Measurements from ENCODE around the gene RASA4B. TPM values are rescaled to one million over a fixed set of nuclear protein-coding genes. Genes with fewer than 3 reads are reported as not detected.
A peak's percentile ranks its signal among the peaks of the same experiment; 100 is the strongest.

RASA4B gene
- total and polyA plus RNA-seq, 2 of the 4 experiments (the other 2 are of a cell fraction): 1.8 to 7.7 TPM

DNA sequence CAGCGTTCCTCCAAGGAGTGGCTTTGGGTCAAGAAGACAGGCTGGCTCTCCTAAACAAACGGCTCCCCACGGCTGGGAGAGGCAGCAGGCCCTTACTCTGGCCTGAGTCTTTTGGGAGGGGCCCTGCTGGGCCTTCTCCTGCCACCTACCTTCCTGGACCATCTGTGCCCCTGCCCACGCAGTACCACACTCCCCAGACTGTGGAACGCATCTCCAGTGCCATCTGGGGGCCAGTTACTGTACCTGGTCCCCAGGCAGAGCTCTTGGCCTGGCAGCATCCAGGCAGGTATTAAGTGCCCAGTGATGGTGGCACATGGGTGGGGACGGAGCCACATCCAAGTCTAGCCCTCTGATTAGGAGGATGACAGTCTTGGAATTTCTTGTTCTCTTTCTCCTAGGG is 67.3 kb downstream of the RASA4B start:
- BruUV-seq (replicated peaks): no TSS peak
- TF ChIP-seq NFE2L2 (IDR thresholded peaks at IDR 0.05; ENCODE audit: low read depth, low read length): no peak
- TF ChIP-seq RCOR1 (IDR thresholded peaks at IDR 0.05; ENCODE audit: insufficient replicate concordance, low read length): no peak
- no peak for TF ChIP-seq RAD21 (IDR thresholded peaks at IDR 0.05; ENCODE audit: low read length)
- no peak for TF ChIP-seq CEBPB (IDR thresholded peaks at IDR 0.05; ENCODE audit: low read depth, low read length)
- TF ChIP-seq MAZ (IDR thresholded peaks at IDR 0.05; ENCODE audit: borderline replicate concordance, low read depth, low read length): no peak
- TF ChIP-seq, protein P1, sequence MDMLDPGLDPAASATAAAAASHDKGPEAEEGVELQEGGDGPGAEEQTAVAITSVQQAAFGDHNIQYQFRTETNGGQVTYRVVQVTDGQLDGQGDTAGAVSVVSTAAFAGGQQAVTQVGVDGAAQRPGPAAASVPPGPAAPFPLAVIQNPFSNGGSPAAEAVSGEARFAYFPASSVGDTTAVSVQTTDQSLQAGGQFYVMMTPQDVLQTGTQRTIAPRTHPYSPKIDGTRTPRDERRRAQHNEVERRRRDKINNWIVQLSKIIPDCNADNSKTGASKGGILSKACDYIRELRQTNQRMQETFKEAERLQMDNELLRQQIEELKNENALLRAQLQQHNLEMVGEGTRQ (IDR thresholded peaks at IDR 0.05; ENCODE audit: low read depth, low read length): no peak
- TF ChIP-seq SMC3 (IDR thresholded peaks at IDR 0.05; ENCODE audit: low read depth, low read length): no peak
- no peak for TF ChIP-seq MXI1 (IDR thresholded peaks at IDR 0.05; ENCODE audit: borderline replicate concordance, low read depth, low read length)
- no peak for TF ChIP-seq POLR2A (IDR thresholded peaks at IDR 0.05; ENCODE audit: low read depth, low read length)
- TF ChIP-seq, protein P2, sequence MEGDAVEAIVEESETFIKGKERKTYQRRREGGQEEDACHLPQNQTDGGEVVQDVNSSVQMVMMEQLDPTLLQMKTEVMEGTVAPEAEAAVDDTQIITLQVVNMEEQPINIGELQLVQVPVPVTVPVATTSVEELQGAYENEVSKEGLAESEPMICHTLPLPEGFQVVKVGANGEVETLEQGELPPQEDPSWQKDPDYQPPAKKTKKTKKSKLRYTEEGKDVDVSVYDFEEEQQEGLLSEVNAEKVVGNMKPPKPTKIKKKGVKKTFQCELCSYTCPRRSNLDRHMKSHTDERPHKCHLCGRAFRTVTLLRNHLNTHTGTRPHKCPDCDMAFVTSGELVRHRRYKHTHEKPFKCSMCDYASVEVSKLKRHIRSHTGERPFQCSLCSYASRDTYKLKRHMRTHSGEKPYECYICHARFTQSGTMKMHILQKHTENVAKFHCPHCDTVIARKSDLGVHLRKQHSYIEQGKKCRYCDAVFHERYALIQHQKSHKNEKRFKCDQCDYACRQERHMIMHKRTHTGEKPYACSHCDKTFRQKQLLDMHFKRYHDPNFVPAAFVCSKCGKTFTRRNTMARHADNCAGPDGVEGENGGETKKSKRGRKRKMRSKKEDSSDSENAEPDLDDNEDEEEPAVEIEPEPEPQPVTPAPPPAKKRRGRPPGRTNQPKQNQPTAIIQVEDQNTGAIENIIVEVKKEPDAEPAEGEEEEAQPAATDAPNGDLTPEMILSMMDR (conservative IDR thresholded peaks at IDR 0.05; ENCODE audit: low read depth, low read length): no peak
- no peak for TF ChIP-seq RFX5 (IDR thresholded peaks at IDR 0.05; ENCODE audit: low read depth, low read length)
- no peak for TF ChIP-seq BHLHE40 (IDR thresholded peaks at IDR 0.05; ENCODE audit: low read depth, low read length)
- TF ChIP-seq CHD1 (IDR thresholded peaks at IDR 0.05; ENCODE audit: low read depth, low read length): no peak
- TF ChIP-seq, protein P3, sequence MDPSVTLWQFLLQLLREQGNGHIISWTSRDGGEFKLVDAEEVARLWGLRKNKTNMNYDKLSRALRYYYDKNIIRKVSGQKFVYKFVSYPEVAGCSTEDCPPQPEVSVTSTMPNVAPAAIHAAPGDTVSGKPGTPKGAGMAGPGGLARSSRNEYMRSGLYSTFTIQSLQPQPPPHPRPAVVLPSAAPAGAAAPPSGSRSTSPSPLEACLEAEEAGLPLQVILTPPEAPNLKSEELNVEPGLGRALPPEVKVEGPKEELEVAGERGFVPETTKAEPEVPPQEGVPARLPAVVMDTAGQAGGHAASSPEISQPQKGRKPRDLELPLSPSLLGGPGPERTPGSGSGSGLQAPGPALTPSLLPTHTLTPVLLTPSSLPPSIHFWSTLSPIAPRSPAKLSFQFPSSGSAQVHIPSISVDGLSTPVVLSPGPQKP (IDR thresholded peaks at IDR 0.05; ENCODE audit: borderline replicate concordance, low read depth, low read length): no peak
- TF ChIP-seq MAFK (IDR thresholded peaks at IDR 0.05; ENCODE audit: low read depth, low read length): no peak
- no peak for TF ChIP-seq FOS (IDR thresholded peaks at IDR 0.05; ENCODE audit: low read depth, low read length)
- CTCF ChIA-PET: no interaction called here

More for the DNA sequence above, 67.3 kb downstream of the RASA4B start:
- WGBS, 2 experiments (ENCODE audit: extremely low coverage in 2 of 2, insufficient read length in 1 of 2): 100% methylated on average over 1 of the region's 6 CpGs; no CpG with 5 or more reads in 1 of the 2 experiments
- Histone ChIP-seq H3K9me3 (ENCODE audit: control insufficient read depth, insufficient read depth, low read length) (no peaks in the 10 kb centered on the region), H2AK9ac (replicated peaks; ENCODE audit: low read depth, low read length, poor library complexity) (no peak overlapping the region), H3K23ac (ENCODE audit: low read depth, low read length) (no peak overlapping the region), H2BK15ac (ENCODE audit: low read depth, low read length) (no peak overlapping the region), H3K27me3 (ENCODE audit: control insufficient read depth, insufficient read depth, low read length) (no peaks in the 10 kb centered on the region), H3K18ac (ENCODE audit: low read depth, low read length) (no peak overlapping the region), H3K56ac (ENCODE audit: extremely low read depth, insufficient read depth, low read length) (no peak overlapping the region), H4K8ac (ENCODE audit: low read depth in 2 of 2, low read length in 2 of 2) (no peak overlapping the region), H2BK120ac (ENCODE audit: low read depth, low read length) (no peak overlapping the region), H2AFZ (replicated peaks; ENCODE audit: low read length, poor library complexity) (peak overlapping the region; percentile 43), H4K20me1 (ENCODE audit: insufficient read depth, low read length) (peaks cover 4% of the 10 kb centered on the region; the same call in 1 of the 2 replicates), H3K4me2 (ENCODE audit: low read depth, low read length) (no peak overlapping the region), H3K79me1 (ENCODE audit: low read depth in 1 of 2, low read length in 2 of 2) (peaks cover 0 to 15% of the 10 kb centered on the region in 2 experiments; a peak in 1 of 4 replicates), H3K27ac (ENCODE audit: insufficient read depth, low read length) (no peak overlapping the region), H3K4me3 (ENCODE audit: insufficient read depth, low read depth, low read length) (no peak overlapping the region), H2BK5ac (ENCODE audit: low read depth, low read length, poor library complexity, severe bottlenecking) (no peak overlapping the region), H2BK20ac (ENCODE audit: low read depth, low read length) (no peak overlapping the region), H4K91ac (ENCODE audit: insufficient read depth, low read depth, low read length) (no peak overlapping the region), H3K36me3 (ENCODE audit: control insufficient read depth, insufficient read depth, low read length) (peaks cover 20% of the 10 kb centered on the region), H3K9me1 (ENCODE audit: insufficient read depth, low read length) (no peaks in the 10 kb centered on the region; the same call in 1 of the 2 replicates), H3K4me1 (ENCODE audit: control insufficient read depth, insufficient read depth, low read length) (peaks cover 4% of the 10 kb centered on the region; the same call in 1 of the 2 replicates), H3K4ac (ENCODE audit: low read depth, low read length) (no peak overlapping the region), H4K5ac (ENCODE audit: low read depth, low read length) (no peak overlapping the region), H3K14ac (replicated peaks; ENCODE audit: low read depth, low read length) (no peak overlapping the region), H2AK5ac (ENCODE audit: low read depth, low read length) (no peak overlapping the region), H3K9ac (ENCODE audit: low read depth, low read length) (no peak overlapping the region)
- DNase-seq (no peak), ATAC-seq (ENCODE audit: low read depth) (no peak)
- dilution Hi-C loops (cut with HindIII; ENCODE audit: low sequenced_read_pairs, unreplicated experiment) (no loop called here), intact Hi-C loops (cut with micrococcal nuclease) (no loop called here), in situ Hi-C loops (cut with MboI; ENCODE audit: low sequenced_read_pairs) (no loop called here)
- POLR2A ChIA-PET (ENCODE audit: unreplicated experiment): no interaction called here
